ENCODE data around the gene BRD8. TPM values are rescaled to one million over a fixed set of nuclear protein-coding genes. Genes with fewer than 3 reads are reported as not detected.
"Not testable (repeated sequence)": the region's sequence is repeated elsewhere in the genome, so short reads cannot be mapped to it uniquely, and the experiment has no call there.

The BRD8 gene, protein sequence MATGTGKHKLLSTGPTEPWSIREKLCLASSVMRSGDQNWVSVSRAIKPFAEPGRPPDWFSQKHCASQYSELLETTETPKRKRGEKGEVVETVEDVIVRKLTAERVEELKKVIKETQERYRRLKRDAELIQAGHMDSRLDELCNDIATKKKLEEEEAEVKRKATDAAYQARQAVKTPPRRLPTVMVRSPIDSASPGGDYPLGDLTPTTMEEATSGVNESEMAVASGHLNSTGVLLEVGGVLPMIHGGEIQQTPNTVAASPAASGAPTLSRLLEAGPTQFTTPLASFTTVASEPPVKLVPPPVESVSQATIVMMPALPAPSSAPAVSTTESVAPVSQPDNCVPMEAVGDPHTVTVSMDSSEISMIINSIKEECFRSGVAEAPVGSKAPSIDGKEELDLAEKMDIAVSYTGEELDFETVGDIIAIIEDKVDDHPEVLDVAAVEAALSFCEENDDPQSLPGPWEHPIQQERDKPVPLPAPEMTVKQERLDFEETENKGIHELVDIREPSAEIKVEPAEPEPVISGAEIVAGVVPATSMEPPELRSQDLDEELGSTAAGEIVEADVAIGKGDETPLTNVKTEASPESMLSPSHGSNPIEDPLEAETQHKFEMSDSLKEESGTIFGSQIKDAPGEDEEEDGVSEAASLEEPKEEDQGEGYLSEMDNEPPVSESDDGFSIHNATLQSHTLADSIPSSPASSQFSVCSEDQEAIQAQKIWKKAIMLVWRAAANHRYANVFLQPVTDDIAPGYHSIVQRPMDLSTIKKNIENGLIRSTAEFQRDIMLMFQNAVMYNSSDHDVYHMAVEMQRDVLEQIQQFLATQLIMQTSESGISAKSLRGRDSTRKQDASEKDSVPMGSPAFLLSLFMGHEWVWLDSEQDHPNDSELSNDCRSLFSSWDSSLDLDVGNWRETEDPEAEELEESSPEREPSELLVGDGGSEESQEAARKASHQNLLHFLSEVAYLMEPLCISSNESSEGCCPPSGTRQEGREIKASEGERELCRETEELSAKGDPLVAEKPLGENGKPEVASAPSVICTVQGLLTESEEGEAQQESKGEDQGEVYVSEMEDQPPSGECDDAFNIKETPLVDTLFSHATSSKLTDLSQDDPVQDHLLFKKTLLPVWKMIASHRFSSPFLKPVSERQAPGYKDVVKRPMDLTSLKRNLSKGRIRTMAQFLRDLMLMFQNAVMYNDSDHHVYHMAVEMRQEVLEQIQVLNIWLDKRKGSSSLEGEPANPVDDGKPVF
- 37.8 and 38.1 TPM in 2 replicates for total RNA-seq
- 36.9 TPM for polyA plus RNA-seq (2012)

- peak; percentile 97 for DNase-seq (ENCODE audit: low read depth)
Observed at GRCh38 chr5:138178516-138179276, at the start of gene BRD8, which contains the start of gene KIF20A. Gene BRD8 (minus strand): TSS chr5:138178630. CDS start chr5:138178614, 16 bp downstream. Gene KIF20A (plus strand): TSS chr5:138179112. CDS start chr5:138179681, 569 bp downstream.

GRCh38 chr5:138226910-138227309 is 48.5 kb upstream of the BRD8 start:
- DNase-seq (ENCODE audit: low read depth), result no peak

- no peak for DNase-seq (ENCODE audit: low read depth)
Observed at GRCh38 chr5:138224712-138225111, 46.3 kb upstream of the BRD8 start.

GRCh38 chr5:138223532-138223931 is 45.1 kb upstream of the BRD8 start:
- no peak for DNase-seq (ENCODE audit: low read depth)

DNA sequence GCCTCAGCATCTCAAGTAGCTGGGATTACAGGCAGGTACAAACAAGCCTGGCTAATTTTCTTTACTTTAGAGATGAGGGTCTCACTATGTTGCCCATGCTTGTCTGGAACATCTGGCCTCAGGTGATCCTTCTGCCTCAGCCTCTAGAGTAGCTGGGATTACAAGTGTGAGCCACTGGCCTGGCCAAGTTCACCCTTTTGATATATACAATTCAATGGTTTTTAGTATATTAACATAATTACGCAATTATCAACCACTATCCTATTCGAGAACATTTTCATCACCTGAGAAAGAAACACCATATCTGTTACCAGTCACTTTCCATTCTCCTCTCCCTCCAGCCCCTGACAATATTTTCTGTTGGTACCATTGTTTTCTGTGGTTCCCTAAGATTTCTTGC is 38.4 kb upstream of the BRD8 start:
- DNase-seq (ENCODE audit: low read depth), result no peak

DNA sequence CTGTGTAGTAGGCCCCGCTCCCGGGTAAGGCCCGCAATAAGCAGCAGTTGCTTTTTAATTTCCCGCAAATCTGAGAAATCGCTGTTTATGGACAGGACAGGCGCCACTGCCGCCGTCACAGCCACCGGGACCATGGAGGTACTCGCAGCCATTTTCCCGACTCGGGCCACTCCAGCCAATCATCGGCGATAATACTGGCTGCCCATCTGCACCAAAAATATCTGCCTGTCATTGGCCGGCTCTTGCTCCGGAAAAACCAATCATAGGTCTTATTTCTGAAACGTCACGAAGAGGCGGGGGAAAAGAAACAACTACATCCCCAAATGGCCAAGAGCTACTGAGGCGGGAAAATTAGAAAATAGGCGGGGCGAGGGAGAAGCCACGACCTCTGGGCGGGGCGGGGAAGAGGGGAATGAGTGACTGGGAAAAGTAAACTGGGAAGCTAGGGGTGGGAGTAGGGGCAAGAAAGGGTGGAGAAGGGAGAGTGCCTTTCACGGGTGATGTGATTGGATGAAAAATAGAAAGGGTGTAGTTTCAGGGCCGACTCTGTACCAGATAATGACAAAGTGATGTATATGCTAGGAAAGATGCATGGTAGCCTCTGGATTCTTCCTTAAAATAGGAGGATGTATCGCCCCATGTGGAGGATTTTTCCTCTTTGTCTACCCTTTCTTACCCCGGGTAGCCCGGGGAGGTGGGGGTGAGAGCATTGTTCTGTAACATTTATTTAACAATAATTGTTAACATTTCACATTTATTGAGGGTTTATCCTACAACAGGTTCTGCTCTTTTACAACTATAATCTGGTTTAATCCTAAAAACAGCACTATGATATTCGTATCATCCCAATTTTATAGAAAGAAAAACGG is 35.0 kb upstream of the BRD8 start, which contains the start of gene CDC23:
Gene CDC23 (minus strand): TSS at position 163 of the 869 bp plus-strand sequence. CDS start 11 bp downstream, at position 152.
- DNase-seq (ENCODE audit: low read depth), result peak; percentile 99

DNA sequence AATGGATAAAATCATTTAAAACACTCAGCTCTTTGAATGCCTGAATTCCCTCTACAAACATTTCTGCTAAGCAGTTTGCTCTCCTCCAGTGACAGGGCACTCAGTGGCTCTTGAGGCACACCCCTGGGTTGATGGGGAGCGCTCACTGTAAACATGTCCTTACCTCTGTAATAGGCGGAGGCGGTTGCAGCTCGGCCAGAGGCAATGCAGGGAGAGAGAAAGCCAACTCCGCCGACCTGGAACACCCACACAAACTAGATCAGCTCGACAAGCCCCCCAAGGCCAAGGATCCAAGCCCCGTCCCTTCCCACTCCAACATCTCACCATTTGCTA is 34.4 kb upstream of the BRD8 start:
- DNase-seq (ENCODE audit: low read depth), result no peak

GRCh38 chr5:138210985-138211384 is 32.6 kb upstream of the BRD8 start:
- DNase-seq (ENCODE audit: low read depth), result no peak

- not testable (repeated sequence) for DNase-seq (ENCODE audit: low read depth)
Observed at GRCh38 chr5:138193859-138194258, 15.4 kb upstream of the BRD8 start.

DNA sequence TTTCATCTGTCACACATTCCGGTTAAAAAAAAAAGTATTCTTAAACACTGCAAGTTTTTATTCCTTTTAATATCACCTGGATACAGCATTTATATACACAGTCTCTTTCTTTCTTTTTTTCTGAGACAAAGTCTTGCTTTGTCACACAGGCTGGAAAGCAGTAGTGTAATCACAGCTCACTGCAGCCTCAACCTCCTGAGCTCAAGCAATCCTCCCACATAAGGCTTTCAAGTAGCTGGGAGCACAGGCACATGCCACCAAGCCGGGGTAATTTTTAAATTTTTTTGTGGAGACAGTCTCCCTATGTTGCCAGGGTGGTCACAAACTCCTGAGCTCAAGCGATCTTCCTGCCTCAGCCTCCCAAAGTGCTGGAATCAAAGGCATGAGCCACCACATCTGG is 14.4 kb upstream of the BRD8 start:
- no peak for DNase-seq (ENCODE audit: low read depth)

DNA sequence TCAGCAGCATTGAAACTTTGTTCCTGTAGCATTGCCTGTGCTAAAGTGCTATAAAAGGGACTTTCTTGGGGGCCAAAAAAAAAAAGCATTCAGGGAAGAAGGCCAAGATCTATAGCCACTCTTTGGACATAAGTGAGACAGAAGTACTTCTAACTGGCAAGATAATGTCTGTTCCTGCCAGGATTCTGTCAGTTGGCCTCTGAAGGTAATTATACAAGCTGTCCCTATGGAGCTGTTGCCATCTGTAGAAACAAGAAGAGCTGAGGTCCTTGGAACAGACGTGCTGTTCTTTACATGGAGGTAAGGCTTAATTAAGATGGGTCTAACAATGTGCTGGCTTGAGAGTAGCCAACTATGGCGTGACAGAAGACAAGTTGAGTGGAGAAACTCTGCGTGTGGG is 10.2 kb upstream of the BRD8 start:
- no peak for DNase-seq (ENCODE audit: low read depth)

- no peak for DNase-seq (ENCODE audit: low read depth)
Observed at GRCh38 chr5:138186002-138186447, 7.6 kb upstream of the BRD8 start.

DNA sequence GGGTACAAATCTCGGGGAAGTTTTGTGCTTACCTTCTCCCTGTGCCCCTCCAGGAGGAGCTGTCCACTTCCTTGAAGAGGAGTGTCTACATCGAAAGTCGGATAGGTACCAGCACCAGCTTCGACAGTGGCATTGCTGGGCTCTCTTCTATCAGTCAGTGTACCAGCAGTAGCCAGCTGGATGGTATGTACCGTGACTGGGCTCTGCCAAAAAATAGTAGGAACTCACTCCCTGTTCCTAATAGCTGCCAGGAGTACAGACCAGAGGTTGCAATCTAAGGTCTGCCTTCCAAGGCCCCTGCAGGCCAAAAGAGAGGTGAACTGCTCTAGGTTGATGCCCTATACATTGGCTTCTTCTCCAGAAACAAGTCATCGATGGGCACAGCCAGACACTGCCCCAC is 4.4 kb upstream of the BRD8 start:
- no peak for DNase-seq (ENCODE audit: low read depth)

- no peak for DNase-seq (ENCODE audit: low read depth)
Observed at GRCh38 chr5:138180841-138181240, 2.4 kb upstream of the BRD8 start.

- DNase-seq (ENCODE audit: low read depth), result peak; percentile 55
Observed at GRCh38 chr5:138180183-138180782, 1.9 kb upstream of the BRD8 start.

DNA sequence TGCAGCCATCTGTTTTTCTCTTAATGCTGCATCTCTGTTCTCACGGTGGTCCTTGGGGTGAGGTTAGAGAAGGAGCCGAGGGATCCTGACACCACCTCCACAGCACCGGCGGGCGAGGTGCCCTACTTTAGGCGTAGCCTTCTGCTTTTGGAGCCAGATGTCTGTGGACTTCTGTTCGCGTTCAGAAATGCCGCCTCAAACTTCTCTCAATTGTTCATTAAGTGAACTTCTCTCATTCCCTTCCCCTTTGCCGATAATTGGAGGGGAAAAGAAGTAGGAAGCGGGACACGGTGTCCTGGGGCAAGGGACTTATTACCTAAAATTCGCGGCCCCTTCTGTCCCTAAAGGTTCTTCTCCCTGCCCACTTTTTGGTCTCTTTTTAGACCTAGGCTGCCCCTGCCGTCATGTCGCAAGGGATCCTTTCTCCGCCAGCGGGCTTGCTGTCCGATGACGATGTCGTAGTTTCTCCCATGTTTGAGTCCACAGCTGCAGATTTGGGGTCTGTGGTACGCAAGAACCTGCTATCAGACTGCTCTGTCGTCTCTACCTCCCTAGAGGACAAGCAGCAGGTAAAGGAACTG is 937 bp upstream of the BRD8 start:
- no peak for DNase-seq (ENCODE audit: low read depth)

DNA sequence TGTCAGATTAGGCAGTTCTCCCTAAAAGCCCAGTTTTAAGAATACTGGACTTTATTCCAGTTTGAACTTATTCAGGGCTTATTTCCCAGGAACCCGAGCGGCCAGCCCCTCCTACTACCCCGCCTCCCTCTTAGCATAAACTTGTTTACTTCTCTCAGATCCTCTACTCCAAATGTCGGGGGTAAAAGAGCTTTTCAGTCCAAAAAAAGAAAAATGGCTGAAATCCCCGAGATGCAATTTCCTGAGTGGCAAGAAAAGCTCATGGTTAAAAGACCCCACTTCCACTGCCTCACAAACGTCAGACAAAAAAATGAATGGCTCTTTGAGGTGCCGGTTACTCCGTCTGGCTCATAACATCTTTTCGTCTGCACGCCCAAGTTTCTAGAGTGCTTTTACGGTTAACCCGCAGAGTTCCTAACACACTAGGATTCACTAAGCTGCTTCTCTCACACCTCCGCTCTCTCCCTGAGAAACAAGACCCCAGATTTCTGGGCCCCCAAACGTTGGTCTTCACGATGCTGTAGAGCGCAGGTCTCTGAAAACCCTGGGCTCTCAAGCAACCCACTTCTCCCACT is 402 bp downstream of the BRD8 start:
- peak; percentile 36 for DNase-seq (ENCODE audit: low read depth)

GRCh38 chr5:138170299-138170698 is 8.1 kb downstream of the BRD8 start:
- DNase-seq (ENCODE audit: low read depth), result no peak
